NCI-H510A (cell line): ENCODE measurements around the gene KIF5C.

Experiments used
- DNase-seq: peaks from one replicate; lab custom pipeline; 2025; lab: John Stamatoyannopoulos, UW

Gene KIF5C

DNA sequence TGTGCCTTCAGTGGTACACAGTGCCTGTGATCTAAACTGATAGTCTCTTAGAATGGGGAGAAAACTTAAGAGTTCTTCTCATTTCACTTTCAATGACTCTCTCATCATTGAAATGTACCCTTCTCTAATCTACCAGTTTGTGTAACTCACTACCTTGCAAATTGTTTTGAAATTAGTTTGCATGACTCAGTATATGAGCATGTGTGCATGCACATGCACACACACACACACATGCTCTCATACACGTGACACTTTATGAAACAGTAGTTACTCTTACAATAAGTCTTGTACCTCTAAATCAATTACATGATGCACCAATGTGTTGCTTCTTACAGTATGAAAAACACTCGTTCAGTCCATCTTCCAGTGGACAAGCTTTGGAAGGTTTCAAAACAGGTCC, 174.1 kb downstream of the KIF5C start:
- DNase-seq: no peak

DNA sequence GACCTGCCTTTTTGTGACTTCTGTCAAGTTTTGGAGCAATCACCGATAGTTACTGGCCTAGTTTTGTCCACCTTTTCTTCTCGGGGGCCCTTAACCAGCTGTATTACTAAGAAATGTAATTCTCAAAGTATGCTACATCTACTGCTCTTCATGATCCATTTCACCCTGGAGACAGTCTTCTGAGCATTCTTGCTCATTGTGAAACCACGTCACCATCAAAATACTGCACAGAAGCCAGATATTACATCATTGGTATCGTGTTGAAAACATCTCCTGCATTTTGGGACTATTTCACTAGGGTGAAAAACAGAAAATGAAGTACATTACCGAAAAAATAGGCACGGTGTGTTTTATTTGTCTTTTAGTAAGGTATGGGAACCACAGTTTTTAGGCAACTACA, 175.2 kb downstream of the KIF5C start:
- no peak for DNase-seq

DNA sequence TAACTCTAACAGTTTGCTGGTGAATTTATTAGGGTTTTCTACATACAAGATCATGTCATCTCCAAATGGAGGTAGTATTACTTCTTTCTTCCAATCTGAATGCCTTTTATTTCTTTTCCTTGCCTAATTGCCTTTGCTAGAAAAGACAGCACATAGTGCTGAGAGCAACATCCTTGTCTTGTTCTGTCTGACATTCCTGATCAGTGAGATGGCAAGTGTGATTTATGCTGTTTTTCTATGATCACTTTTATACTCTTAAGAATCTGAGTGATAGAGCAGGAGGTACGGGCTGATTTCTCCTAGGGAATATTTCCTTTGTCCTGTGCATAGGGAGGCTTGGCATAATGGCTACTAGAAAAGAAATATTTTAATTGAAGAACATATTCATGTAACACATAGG, 180.7 kb downstream of the KIF5C start:
- no peak for DNase-seq

- no peak for DNase-seq
Observed at GRCh38 chr2:149056541-149057255, 181.7 kb downstream of the KIF5C start.

GRCh38 chr2:149057401-149057800, 182.4 kb downstream of the KIF5C start:
- DNase-seq: no peak

GRCh38 chr2:149058936-149059335, 183.9 kb downstream of the KIF5C start:
- DNase-seq: no peak

GRCh38 chr2:149059822-149060221, 184.8 kb downstream of the KIF5C start:
- DNase-seq: no peak

DNA sequence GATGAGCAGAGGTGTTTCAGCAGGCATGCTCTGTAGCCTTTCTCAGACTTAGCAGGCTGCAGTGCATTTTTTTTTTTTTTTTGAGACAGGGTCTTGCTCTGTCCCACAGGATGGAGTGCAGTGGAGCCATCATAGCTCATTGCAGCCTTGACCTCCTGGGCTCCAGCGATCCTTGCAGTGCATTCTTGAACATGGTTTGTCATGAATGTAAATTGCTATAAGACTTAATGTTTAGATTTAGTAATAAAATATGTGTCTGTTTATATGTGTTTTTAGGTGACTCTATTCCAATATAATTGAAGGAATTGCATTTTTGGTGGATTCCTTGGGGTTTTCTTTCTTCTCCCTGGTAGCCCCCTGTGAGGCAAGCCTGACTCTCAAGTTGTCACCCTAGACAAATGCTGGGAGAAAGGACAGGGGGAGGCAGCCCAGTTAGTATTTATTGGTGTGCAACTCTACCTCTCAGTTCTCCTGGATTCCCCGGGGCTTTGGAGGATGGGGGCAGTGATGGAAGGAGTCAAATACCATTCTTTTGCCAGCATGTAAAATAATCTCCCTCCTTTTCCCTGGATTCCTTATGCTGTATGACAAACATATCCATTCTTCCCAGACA, 186.2 kb downstream of the KIF5C start:
- DNase-seq: no peak

GRCh38 chr2:149062531-149062930, 187.5 kb downstream of the KIF5C start:
- DNase-seq: no peak

DNA sequence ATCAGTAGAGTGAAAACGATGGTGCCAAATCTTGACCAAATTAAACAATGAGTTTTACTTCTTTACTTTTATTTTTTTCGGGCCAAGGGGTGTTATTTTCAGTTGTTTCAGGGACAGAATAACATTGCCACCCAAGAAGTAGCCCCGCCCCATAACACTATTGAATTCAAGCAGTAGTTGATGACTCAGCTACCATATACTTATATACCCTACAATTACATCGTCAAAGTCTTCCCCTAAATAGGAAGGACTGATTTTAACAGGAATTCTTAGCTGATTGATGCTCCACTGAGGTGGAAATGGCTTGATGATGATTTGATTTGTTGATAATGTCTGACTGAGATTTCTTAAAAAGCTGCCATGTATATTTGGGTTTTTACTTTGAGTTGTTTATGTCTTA, 188.2 kb downstream of the KIF5C start:
- no peak for DNase-seq

DNA sequence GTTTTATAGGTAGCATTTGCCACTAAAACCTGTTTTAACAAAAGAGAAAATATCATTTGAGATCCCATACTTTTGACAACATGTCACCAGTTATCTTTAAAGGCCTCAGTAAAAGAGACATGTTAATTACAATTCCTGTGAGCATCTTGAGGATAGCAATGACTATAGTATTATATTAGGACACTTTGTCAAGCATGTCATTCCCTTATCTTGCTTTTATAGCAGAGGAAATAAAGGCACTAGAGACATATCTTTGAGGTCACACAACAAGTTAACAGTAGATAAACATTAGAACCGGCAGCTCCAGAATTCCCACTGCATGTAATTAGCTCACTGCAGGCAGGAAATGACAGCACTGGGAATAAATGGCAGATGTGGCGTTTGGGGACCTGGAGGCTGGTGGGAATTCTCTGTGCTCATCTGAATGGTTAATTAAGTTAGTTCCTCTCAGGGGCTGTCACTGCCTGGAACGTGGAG, 189.4 kb downstream of the KIF5C start:
- DNase-seq: no peak

GRCh38 chr2:149064856-149065630, 190.0 kb downstream of the KIF5C start:
- no peak for DNase-seq

GRCh38 chr2:149068225-149068995, 193.4 kb downstream of the KIF5C start:
- DNase-seq: no peak

GRCh38 chr2:149068996-149069888, 194.2 kb downstream of the KIF5C start:
- DNase-seq: no peak

DNA sequence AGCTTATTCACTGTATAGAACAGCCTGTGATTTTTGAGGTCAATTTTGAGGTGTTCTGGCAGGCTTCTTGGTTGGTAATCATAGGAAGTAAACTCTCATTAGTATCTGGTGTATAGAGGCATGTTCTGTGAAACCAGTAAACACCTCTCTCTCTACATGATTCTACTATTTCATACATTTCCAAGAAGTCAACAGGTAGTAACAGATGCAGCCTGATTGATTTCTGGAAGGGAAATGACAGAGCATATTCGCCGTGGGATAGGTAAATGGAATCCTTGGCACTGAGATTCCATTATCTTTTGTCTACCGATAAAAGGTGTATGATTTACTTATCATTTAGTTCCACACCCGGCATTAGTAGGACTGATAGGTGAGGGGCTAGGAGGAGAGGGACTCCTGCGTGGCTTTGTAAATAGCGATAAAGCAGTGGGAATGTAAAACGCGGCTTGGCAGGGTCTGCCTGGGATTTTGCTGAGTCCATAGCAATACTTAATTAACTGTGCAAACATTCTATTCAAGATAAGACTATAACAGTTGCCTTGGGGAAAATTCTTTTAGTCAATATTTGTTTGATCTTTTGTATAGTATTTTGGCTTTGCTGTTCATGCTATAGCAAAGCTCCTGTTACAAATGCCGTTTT, 195.8 kb downstream of the KIF5C start:
- DNase-seq: no peak

GRCh38 chr2:149075105-149075504, 200.1 kb downstream of the KIF5C start:
- no peak for DNase-seq

- no peak for DNase-seq
Observed at GRCh38 chr2:149075853-149076252, 200.8 kb downstream of the KIF5C start.
